ENCODE data around the gene NRDE2. TPM values are rescaled to one million over a fixed set of nuclear protein-coding genes. Genes with fewer than 3 reads are reported as not detected.
A peak's percentile ranks its signal among the peaks of the same experiment; 100 is the strongest.

NRDE2 gene
- total and polyA plus RNA-seq, 8 donors = 7.0 to 12.7 (median 9.3) TPM

DNA sequence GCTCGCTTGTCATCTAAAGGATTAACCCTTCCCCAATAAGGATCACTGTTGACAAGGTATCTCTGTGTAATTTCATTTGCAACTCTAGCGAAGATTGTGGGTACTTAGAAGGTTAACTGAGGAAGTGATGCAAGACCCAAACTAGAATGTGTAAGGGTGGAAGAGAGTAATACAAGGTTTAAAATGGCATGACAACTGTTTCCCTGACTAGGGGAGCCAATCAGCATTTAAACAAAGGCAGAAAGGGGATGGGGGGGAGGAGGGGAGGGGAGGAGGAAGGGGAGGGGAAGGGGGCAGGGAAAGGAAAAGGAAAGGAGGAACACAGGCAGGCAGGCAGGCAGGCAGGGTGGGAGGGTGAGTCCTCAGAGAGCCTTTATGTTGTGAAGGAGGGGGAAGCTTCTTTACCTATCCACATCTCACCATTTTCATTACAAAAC is 31.1 kb downstream of the NRDE2 start:
- no peak for DNase-seq
- ATAC-seq = peak in 2 of 4 donors; percentile 17 to 24
- H3K36me3 ChIP-seq = peaks cover 0 to 17% (median 5%) of the 10 kb centered on the region in 3 donors
- intact Hi-C loops (cut with DNase I) = loop anchor here in 1 of 3 donors (10.0 kb wide), 1 partner anchor 404 kb away; no protein-coding TSS in a partner anchor
- H3K4me1 ChIP-seq = peaks cover 0 to 8% (median 4%) of the 10 kb centered on the region in 3 donors
- no peak overlapping the region for H3K4me3 ChIP-seq
- H3K9me3 ChIP-seq = no peaks in the 10 kb centered on the region
- WGBS, 2 donors = 88 to 91% methylated on average over 2 of the region's 2 CpGs
- H3K27ac ChIP-seq = no peak overlapping the region
- TF ChIP-seq, protein P1, sequence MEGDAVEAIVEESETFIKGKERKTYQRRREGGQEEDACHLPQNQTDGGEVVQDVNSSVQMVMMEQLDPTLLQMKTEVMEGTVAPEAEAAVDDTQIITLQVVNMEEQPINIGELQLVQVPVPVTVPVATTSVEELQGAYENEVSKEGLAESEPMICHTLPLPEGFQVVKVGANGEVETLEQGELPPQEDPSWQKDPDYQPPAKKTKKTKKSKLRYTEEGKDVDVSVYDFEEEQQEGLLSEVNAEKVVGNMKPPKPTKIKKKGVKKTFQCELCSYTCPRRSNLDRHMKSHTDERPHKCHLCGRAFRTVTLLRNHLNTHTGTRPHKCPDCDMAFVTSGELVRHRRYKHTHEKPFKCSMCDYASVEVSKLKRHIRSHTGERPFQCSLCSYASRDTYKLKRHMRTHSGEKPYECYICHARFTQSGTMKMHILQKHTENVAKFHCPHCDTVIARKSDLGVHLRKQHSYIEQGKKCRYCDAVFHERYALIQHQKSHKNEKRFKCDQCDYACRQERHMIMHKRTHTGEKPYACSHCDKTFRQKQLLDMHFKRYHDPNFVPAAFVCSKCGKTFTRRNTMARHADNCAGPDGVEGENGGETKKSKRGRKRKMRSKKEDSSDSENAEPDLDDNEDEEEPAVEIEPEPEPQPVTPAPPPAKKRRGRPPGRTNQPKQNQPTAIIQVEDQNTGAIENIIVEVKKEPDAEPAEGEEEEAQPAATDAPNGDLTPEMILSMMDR (IDR thresholded peaks at IDR 0.05) = no peak
- no peak for FAIRE-seq
- no peaks in the 10 kb centered on the region for H3K27me3 ChIP-seq

DNA sequence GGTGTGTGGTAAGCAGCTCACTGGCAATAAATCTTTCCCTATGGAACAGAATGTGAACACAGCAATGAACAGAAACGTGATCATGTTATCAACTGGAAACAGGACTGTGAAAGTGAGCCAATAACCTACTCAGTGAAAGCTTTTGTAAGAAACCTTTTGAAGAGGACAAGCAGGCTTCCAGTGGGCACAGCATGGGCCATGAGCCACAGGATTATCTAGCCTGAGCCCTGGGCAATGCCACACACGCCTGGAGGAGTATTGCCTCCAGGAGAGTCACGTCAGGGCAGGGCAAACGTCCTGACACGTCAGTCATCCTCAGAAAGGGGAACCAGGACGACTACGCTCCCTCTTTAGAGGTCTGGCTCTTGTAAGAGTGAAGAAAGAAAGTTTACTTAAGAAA is 32.3 kb downstream of the NRDE2 start:
- 77 to 78% methylated on average over 7 of the region's 7 CpGs for WGBS, 2 donors
- FAIRE-seq (no peak), DNase-seq (no peak), ATAC-seq (peak in 1 of 4 donors; percentile 50)
- Histone ChIP-seq H3K27ac (no peak overlapping the region), H3K4me1 (peaks cover 0 to 8% (median 4%) of the 10 kb centered on the region in 3 donors), H3K4me3 (no peak overlapping the region), H3K36me3 (peaks cover 0 to 17% (median 5%) of the 10 kb centered on the region in 3 donors), H3K9me3 (no peaks in the 10 kb centered on the region), H3K27me3 (no peaks in the 10 kb centered on the region)
- TF ChIP-seq, protein P1 (IDR thresholded peaks at IDR 0.05) = no peak
- intact Hi-C loops (cut with DNase I) = no loop called here

DNA sequence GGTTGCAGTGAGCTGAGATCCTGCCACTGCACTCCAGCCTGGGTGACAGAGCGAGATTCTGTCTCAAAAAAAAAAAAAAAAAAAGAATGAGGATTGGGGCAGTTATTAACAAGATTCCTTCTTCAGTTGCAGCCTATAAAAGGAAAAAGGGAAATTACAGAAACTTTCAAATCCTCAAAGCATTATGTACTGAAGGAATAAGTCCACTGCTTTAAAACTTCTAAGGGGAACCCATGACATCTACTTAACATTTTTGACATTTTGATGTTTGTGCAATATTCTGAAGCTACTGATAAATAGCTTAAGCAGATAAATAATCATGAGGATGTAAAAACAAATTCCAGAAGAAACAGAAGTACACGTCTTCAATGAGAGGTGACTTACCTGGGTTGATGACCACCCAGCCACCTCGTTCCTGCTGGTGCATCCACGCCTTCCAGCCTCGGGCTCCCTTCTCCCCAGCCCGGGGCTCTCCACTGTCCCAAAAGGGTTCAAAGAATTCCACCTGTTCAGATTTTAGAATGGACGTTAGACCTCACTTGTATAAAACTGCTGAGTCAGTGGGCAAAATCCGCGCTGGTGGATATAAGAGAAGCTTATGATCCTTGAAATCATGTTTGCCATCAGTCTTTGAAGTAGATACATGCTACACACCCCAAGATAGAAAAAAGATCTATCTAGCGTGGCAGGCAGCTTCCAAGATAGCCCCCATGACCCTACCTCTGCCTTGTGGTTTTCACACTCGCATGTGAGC is 33.7 kb downstream of the NRDE2 start:
- Histone ChIP-seq H3K27ac (no peak overlapping the region), H3K4me3 (no peak overlapping the region), H3K4me1 (peaks cover 0 to 8% (median 4%) of the 10 kb centered on the region in 3 donors), H3K9me3 (no peaks in the 10 kb centered on the region), H3K27me3 (no peaks in the 10 kb centered on the region), H3K36me3 (peaks cover 0 to 10% (median 2%) of the 10 kb centered on the region in 3 donors)
- intact Hi-C loops (cut with DNase I) = no loop called here
- FAIRE-seq (no peak), ATAC-seq (no peak), DNase-seq (no peak)
- TF ChIP-seq, protein P1 (IDR thresholded peaks at IDR 0.05) = no peak
- 89 to 94% methylated on average over 11 of the region's 11 CpGs for WGBS, 2 donors

DNA sequence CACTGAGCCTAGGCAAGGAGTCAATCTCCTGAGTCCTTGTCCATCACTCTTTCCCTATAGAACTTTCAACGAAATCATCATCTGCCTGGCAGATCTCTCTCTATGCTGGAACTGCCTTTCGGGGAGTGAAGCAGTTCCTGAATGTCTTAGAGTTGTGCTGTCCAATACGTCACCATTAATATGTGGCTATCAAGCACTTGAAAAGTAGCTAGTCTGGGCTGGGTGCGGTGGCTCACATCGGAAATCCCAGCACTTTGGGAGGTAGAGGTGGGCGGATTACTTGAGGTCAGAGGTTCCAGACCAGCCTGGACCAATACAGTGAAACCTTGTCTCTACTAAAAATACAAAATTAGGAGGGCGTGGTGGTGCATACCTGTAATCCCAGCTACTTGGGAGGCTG is 35.1 kb downstream of the NRDE2 start:
- no peak for DNase-seq
- Histone ChIP-seq H3K27me3 (no peaks in the 10 kb centered on the region), H3K27ac (no peak overlapping the region), H3K9me3 (no peaks in the 10 kb centered on the region), H3K4me3 (no peak overlapping the region), H3K36me3 (peaks cover 0 to 20% (median 0%) of the 10 kb centered on the region in 3 donors), H3K4me1 (no peaks in the 10 kb centered on the region)
- intact Hi-C loops (cut with DNase I) = no loop called here
- WGBS, 2 donors = 93 to 95% methylated on average over 7 of the region's 7 CpGs
- TF ChIP-seq, protein P1 (IDR thresholded peaks at IDR 0.05) = no peak
- no peak for FAIRE-seq
- no peak for ATAC-seq
